Stimulated activated CD4-positive, alpha-beta T cell treated with anti-CD3 and anti-CD28 coated beads, Interleukin-12 subunit alpha, Interleukin-12 subunit beta, amount 100 ng/mL, for 4 hours (primary cell): Measurements from ENCODE around the gene ITPK1.

ENCODE experiments used
- DNase-seq: peaks from one replicate; pipeline ENCODE4 v3.0.0-alpha.2; 2020

The ITPK1 gene

GRCh38 chr14:92962031-92962830 is 153.5 kb downstream of the ITPK1 start:
- no peak for DNase-seq

- DNase-seq: no peak
Measured at GRCh38 chr14:92961567-92961855, 154.2 kb downstream of the ITPK1 start.

GRCh38 chr14:92960706-92961566 is 154.8 kb downstream of the ITPK1 start:
- DNase-seq: no peak

GRCh38 chr14:92959761-92960680 is 155.7 kb downstream of the ITPK1 start:
- DNase-seq: no peak

GRCh38 chr14:92959189-92959531 is 156.6 kb downstream of the ITPK1 start:
- no peak for DNase-seq

- no peak for DNase-seq
Measured at GRCh38 chr14:92958373-92959188, 157.1 kb downstream of the ITPK1 start.

GRCh38 chr14:92956961-92957360 is 158.8 kb downstream of the ITPK1 start:
- no peak for DNase-seq

- no peak for DNase-seq
Measured at GRCh38 chr14:92955381-92955780, 160.3 kb downstream of the ITPK1 start.

- DNase-seq: no peak
Measured at GRCh38 chr14:92954933-92955332, 160.8 kb downstream of the ITPK1 start.

GRCh38 chr14:92953526-92953925 is 162.2 kb downstream of the ITPK1 start:
- DNase-seq: no peak

- DNase-seq: no peak
Measured at GRCh38 chr14:92952481-92953298, 163.0 kb downstream of the ITPK1 start.

- DNase-seq: peak; percentile 81
Measured at GRCh38 chr14:92951912-92952471, 163.7 kb downstream of the ITPK1 start.

- DNase-seq: no peak
Measured at GRCh38 chr14:92951261-92951660, 164.5 kb downstream of the ITPK1 start.

- no peak for DNase-seq
Measured at GRCh38 chr14:92950773-92951172, 165.0 kb downstream of the ITPK1 start.

- DNase-seq: no peak
Measured at GRCh38 chr14:92950193-92950540, 165.6 kb downstream of the ITPK1 start.

- no peak for DNase-seq
Measured at GRCh38 chr14:92949496-92950192, 166.1 kb downstream of the ITPK1 start.

GRCh38 chr14:92948647-92949046 is 167.1 kb downstream of the ITPK1 start:
- DNase-seq: no peak

GRCh38 chr14:92946847-92947545 is 168.7 kb downstream of the ITPK1 start:
- no peak for DNase-seq

- no peak for DNase-seq
Measured at GRCh38 chr14:92945959-92946846, 169.5 kb downstream of the ITPK1 start.
